Loucy (cell line): ENCODE measurements around the gene CLDN11.

ENCODE experiments used
- CTCF ChIP-seq: fragments of 200-600 bp; sonication (generic); conservative IDR thresholded peaks from 2 replicates; pipeline ENCODE4 v1.5.1; 2014; ENCODE audit warnings: mild to moderate bottlenecking, antibody characterized with exemption, low read length
- EZH2phosphoT487 ChIP-seq: fragments of 200-600 bp; IDR thresholded peaks from 2 replicates; pipeline ENCODE4 v1.6.1; 2018; ENCODE audit warnings: antibody characterized with exemption, mild to moderate bottlenecking, moderate library complexity, borderline replicate concordance

- TF ChIP-seq CTCF, result no peak
- TF ChIP-seq EZH2phosphoT487, result no peak
Measured at GRCh38 chr3:170438836-170439235, 20.2 kb downstream of the CLDN11 start.
